ENCODE data around the gene GPR4.
A peak's percentile ranks its signal among the peaks of the same experiment; 100 is the strongest.

The GPR4 gene

GRCh38 chr19:45581576-45581975 is 20.4 kb downstream of the GPR4 start:
- no peak overlapping the region for H3K9ac ChIP-seq (ENCODE audit: low read length)
- no peak overlapping the region for H3K4me3 ChIP-seq (ENCODE audit: low read length)
- no peaks in the 10 kb centered on the region for H3K27me3 ChIP-seq (replicated peaks; ENCODE audit: control insufficient read depth, insufficient read depth, low read length)
- H3K4me1 ChIP-seq (ENCODE audit: control insufficient read depth, insufficient read depth, low read length): peaks cover 24% of the 10 kb centered on the region
- DNase-seq (ENCODE audit: low read depth): no peak
- H3K9me3 ChIP-seq (ENCODE audit: control insufficient read depth, low read length): no peaks in the 10 kb centered on the region
- H3K36me3 ChIP-seq (ENCODE audit: control insufficient read depth, insufficient read depth, low read length, severe bottlenecking): no peaks in the 10 kb centered on the region

GRCh38 chr19:45578861-45579260 is 23.2 kb downstream of the GPR4 start:
- no peak overlapping the region for H3K4me3 ChIP-seq (ENCODE audit: low read length)
- H3K36me3 ChIP-seq (ENCODE audit: control insufficient read depth, insufficient read depth, low read length, severe bottlenecking): no peaks in the 10 kb centered on the region
- no peak for DNase-seq (ENCODE audit: low read depth)
- H3K27me3 ChIP-seq (replicated peaks; ENCODE audit: control insufficient read depth, insufficient read depth, low read length): no peaks in the 10 kb centered on the region
- H3K9me3 ChIP-seq (ENCODE audit: control insufficient read depth, low read length): no peaks in the 10 kb centered on the region
- peaks cover 20% of the 10 kb centered on the region for H3K4me1 ChIP-seq (ENCODE audit: control insufficient read depth, insufficient read depth, low read length)
- no peak overlapping the region for H3K9ac ChIP-seq (ENCODE audit: low read length)

DNA sequence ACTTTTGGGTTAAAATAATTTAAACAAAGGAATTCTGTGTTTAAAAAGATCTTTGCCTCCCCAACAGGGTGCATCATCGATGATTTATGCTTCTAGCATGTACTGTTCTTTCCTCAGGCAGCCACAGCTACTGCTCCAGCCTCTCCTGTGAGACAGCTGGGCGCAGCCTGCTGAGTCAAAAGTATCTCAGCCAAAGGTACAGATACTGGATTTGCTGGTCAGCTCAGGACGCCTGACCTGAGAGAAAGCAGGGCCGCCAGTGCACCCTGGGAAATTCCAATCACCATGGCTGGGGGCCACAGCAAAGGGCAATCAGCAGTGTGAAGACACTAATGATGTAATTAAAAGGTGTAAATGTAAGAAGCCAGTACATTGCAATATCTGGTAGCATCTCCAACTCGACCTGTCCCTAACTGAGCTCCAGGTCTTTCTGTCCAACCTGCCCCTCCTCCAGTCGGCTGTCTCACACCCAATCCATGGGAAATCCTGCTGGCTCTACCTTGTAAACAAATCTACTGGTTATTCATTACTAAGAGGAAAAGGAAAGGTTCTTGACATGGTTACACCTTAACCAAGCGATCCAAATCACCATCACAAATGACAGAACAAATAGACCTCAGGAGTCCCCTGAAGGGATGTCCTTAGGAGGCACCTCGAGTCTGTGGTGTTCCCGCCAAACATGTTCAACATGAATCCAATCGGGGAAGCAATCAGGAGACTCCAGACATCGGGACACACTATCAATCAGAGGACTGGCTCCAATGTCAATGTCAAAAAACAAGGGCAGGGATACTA is 24.7 kb downstream of the GPR4 start:
- peak; percentile 85 for DNase-seq (ENCODE audit: low read depth)
- H3K36me3 ChIP-seq (ENCODE audit: control insufficient read depth, insufficient read depth, low read length, severe bottlenecking): no peaks in the 10 kb centered on the region

DNA sequence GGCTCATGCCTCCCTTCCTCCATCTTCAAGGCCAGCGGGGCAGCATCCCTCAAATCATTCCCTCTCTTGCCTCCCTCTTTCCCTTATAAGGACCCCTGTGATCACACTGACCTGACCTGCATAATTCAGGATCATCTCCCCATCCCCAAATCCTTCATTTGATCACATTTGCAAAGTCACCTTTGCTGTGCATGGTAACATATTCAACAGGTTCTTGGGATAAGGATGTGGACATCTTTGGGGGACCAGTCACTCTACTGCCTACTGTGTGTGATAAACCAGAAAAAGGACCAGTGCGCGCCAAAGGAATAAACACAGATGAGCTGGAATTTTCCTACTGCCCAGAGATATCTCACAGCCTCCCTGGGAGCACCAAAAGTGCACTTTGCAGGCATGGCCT is 25.3 kb downstream of the GPR4 start:
- Histone ChIP-seq H3K9me3 (ENCODE audit: control insufficient read depth, low read length) (no peaks in the 10 kb centered on the region), H3K9ac (ENCODE audit: low read length) (peak overlapping the region; percentile 63), H3K27me3 (replicated peaks; ENCODE audit: control insufficient read depth, insufficient read depth, low read length) (no peaks in the 10 kb centered on the region), H3K4me3 (ENCODE audit: low read length) (peak overlapping the region; percentile 16), H3K36me3 (ENCODE audit: control insufficient read depth, insufficient read depth, low read length, severe bottlenecking) (no peaks in the 10 kb centered on the region), H3K4me1 (ENCODE audit: control insufficient read depth, insufficient read depth, low read length) (peaks cover 20% of the 10 kb centered on the region)
- no peak for DNase-seq (ENCODE audit: low read depth)

More for the DNA sequence above, 24.7 kb downstream of the GPR4 start:
- H3K27me3 ChIP-seq (replicated peaks; ENCODE audit: control insufficient read depth, insufficient read depth, low read length): no peaks in the 10 kb centered on the region
- H3K9ac ChIP-seq (ENCODE audit: low read length): peak overlapping the region; percentile 63
- peak overlapping the region; percentile 16 for H3K4me3 ChIP-seq (ENCODE audit: low read length)
- H3K9me3 ChIP-seq (ENCODE audit: control insufficient read depth, low read length): no peaks in the 10 kb centered on the region
- H3K4me1 ChIP-seq (ENCODE audit: control insufficient read depth, insufficient read depth, low read length): peaks cover 20% of the 10 kb centered on the region

- Histone ChIP-seq H3K4me1 (ENCODE audit: control insufficient read depth, insufficient read depth, low read length) (peaks cover 21% of the 10 kb centered on the region), H3K36me3 (ENCODE audit: control insufficient read depth, insufficient read depth, low read length, severe bottlenecking) (no peaks in the 10 kb centered on the region), H3K4me3 (ENCODE audit: low read length) (no peak overlapping the region), H3K27me3 (replicated peaks; ENCODE audit: control insufficient read depth, insufficient read depth, low read length) (no peaks in the 10 kb centered on the region), H3K9ac (ENCODE audit: low read length) (no peak overlapping the region), H3K9me3 (ENCODE audit: control insufficient read depth, low read length) (no peaks in the 10 kb centered on the region)
- DNase-seq (ENCODE audit: low read depth): no peak
Observed at GRCh38 chr19:45575216-45575615, 26.8 kb downstream of the GPR4 start.

DNA sequence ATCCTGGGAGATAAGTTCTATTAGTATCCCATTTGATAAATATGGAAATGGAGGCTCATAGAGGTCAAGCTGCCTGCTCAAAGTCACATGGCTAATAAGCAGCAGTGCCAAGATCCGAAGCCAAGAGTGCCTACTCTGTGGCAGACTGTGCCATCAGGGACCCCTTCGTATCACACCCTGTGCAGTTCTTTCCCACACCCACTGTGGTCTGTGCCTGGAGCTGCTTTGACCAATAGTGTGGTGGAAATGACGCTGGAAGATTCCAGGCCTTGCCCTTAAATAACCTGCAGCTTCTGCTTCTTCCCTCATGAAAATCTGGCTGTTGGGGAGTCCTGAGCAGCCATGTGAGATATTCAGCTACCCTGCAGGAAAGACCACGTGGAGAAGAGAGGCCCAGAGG is 27.5 kb downstream of the GPR4 start:
- no peaks in the 10 kb centered on the region for H3K9me3 ChIP-seq (ENCODE audit: control insufficient read depth, low read length)

DNA sequence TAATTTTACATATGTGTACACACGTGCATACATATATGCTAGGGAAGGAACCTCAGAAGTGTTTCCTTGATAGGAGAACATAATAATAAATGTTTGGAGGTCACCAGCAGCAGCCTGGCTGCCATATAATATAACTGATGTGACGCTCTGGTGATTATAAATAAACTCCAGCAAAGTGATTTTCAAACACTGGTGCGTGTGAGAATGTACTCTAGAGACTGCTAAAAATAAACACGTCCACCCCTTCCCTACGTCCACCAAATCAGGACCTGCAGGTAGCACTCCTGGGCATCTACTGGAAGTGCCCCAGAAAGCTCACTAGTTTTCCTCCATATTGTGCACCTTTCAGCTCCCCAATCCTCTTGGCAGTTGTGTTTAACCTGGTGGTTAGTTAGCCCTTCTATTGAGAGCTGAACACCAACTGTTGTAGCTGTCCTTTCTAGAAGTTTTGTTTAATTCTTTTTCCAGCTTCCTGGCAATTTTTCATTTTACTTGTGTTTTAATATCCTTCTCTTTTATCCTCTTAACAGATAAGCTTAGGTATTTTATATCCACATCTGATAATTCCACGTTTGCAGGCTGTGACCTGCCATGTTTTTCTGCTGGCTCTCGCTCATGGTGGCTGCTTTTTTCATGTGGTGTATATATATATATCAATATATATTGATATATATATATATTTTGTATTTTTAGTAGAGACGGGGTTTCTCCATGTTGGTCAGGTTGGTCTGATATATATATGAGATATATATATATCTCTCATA is 30.4 kb downstream of the GPR4 start:
- no peak for DNase-seq (ENCODE audit: low read depth)
- Histone ChIP-seq H3K9me3 (ENCODE audit: control insufficient read depth, low read length) (no peaks in the 10 kb centered on the region), H3K4me3 (ENCODE audit: low read length) (no peak overlapping the region), H3K4me1 (ENCODE audit: control insufficient read depth, insufficient read depth, low read length) (peaks cover 23% of the 10 kb centered on the region), H3K36me3 (ENCODE audit: control insufficient read depth, insufficient read depth, low read length, severe bottlenecking) (no peaks in the 10 kb centered on the region), H3K9ac (ENCODE audit: low read length) (no peak overlapping the region), H3K27me3 (replicated peaks; ENCODE audit: control insufficient read depth, insufficient read depth, low read length) (no peaks in the 10 kb centered on the region)

More for the DNA sequence above, 27.5 kb downstream of the GPR4 start:
- Histone ChIP-seq H3K9ac (ENCODE audit: low read length) (no peak overlapping the region), H3K36me3 (ENCODE audit: control insufficient read depth, insufficient read depth, low read length, severe bottlenecking) (no peaks in the 10 kb centered on the region), H3K27me3 (replicated peaks; ENCODE audit: control insufficient read depth, insufficient read depth, low read length) (no peaks in the 10 kb centered on the region), H3K4me1 (ENCODE audit: control insufficient read depth, insufficient read depth, low read length) (peaks cover 27% of the 10 kb centered on the region), H3K4me3 (ENCODE audit: low read length) (no peak overlapping the region)
- no peak for DNase-seq (ENCODE audit: low read depth)

DNA sequence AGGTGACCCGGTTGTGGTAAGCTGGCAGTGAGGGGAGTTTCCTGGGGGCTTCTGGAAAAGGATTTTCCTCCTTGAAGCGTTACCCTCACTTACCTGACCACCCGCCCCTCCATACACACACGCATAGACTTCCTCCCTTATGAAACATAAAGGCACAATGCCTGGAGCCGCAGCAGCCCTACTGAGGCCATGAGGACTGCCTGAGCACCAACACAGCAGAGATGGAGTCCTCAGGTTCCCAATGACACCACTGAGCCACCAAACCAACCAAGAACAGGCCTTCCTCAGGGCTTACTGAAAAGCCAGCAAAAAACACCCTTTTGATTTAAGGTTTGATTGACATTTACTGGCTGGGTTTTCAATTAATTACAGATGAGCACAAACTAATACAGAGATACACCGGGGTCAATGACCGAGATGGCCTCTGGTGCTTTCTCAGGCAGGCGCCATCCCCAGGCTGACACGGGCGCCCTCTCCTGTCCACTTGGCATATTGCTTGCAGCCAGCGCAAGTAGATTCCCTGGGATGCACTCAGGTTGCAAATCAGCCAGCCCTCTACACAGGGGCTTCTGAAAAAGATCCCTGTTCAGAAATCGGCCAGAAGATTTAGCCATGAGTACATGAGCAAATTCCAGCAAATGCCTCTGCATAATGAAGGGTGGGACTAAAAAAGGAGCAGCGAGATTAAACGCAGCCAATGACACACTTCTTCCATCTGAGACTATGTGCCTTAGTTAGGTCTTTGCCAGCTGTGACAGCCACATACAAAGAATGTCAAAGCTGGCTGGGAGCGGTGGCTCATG is 32.2 kb downstream of the GPR4 start:
- no peaks in the 10 kb centered on the region for H3K36me3 ChIP-seq (ENCODE audit: control insufficient read depth, insufficient read depth, low read length, severe bottlenecking)
- no peak overlapping the region for H3K4me3 ChIP-seq (ENCODE audit: low read length)
- DNase-seq (ENCODE audit: low read depth): peak; percentile 62
- H3K9ac ChIP-seq (ENCODE audit: low read length): peak overlapping the region; percentile 31
- peaks cover 20% of the 10 kb centered on the region for H3K4me1 ChIP-seq (ENCODE audit: control insufficient read depth, insufficient read depth, low read length)
- no peaks in the 10 kb centered on the region for H3K27me3 ChIP-seq (replicated peaks; ENCODE audit: control insufficient read depth, insufficient read depth, low read length)
- no peaks in the 10 kb centered on the region for H3K9me3 ChIP-seq (ENCODE audit: control insufficient read depth, low read length)

DNA sequence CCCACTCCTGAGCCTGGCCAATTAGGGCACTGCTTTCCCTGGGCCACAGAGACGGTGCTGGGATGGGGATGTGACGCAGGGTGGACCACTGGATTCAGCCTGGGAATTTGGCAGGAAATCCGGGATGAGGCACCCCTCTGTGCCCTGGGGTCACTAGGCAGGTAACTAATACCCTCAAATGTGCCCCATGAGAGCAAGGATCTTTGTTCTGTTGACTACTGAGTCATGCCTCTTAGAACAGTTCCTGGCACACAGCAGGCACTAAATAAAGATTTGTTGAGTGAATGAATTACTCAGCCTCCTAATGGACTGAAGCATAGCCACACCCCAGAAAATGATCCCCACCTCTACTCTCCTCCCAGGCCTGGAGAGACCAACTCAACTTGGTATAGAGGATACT is 33.3 kb downstream of the GPR4 start:
- H3K36me3 ChIP-seq (ENCODE audit: control insufficient read depth, insufficient read depth, low read length, severe bottlenecking): no peaks in the 10 kb centered on the region
- no peak overlapping the region for H3K9ac ChIP-seq (ENCODE audit: low read length)
- H3K9me3 ChIP-seq (ENCODE audit: control insufficient read depth, low read length): no peaks in the 10 kb centered on the region
- DNase-seq (ENCODE audit: low read depth): peak; percentile 34
- H3K4me3 ChIP-seq (ENCODE audit: low read length): no peak overlapping the region
- H3K4me1 ChIP-seq (ENCODE audit: control insufficient read depth, insufficient read depth, low read length): peaks cover 20% of the 10 kb centered on the region
- no peaks in the 10 kb centered on the region for H3K27me3 ChIP-seq (replicated peaks; ENCODE audit: control insufficient read depth, insufficient read depth, low read length)

GRCh38 chr19:45567609-45568008 is 34.4 kb downstream of the GPR4 start:
- H3K9me3 ChIP-seq (ENCODE audit: control insufficient read depth, low read length): no peaks in the 10 kb centered on the region
- no peak overlapping the region for H3K9ac ChIP-seq (ENCODE audit: low read length)
- no peaks in the 10 kb centered on the region for H3K36me3 ChIP-seq (ENCODE audit: control insufficient read depth, insufficient read depth, low read length, severe bottlenecking)
- H3K27me3 ChIP-seq (replicated peaks; ENCODE audit: control insufficient read depth, insufficient read depth, low read length): no peaks in the 10 kb centered on the region
- H3K4me3 ChIP-seq (ENCODE audit: low read length): no peak overlapping the region
- H3K4me1 ChIP-seq (ENCODE audit: control insufficient read depth, insufficient read depth, low read length): peaks cover 25% of the 10 kb centered on the region
- no peak for DNase-seq (ENCODE audit: low read depth)

Measured in adipocyte (in vitro differentiated cells).